Measurements from ENCODE around the gene CHST15. TPM values are rescaled to one million over a fixed set of nuclear protein-coding genes. Genes with fewer than 3 reads are reported as not detected.

The CHST15 gene
- total RNA-seq, 2 experiments from 2014 or later = 0.05 to 0.12 TPM

DNA sequence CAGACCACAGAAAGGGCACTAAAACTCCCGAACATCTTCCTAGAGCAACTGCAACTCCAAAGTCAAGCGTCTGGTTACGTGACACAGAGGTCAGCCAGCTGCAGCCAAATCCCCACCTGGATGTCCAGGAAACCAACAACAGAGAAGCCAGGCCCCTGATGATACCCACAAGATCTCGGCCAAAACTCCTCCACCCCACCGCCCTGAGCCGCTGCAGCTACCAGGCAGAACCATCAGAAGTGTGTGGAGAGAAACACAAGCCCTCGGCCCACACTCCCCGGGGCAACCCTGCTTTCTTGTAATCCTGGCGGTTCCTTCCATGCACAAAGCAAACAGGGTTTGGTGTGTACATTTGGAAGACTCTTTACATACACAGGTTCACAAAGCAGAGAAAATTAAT is 8.7 kb downstream of the CHST15 start:
- ChIA-PET POLR2A (interaction anchor here (1.7 kb wide), 1 partner anchor 11 kb away, joined by 4 read pairs; no protein-coding TSS in a partner anchor), CTCF (interaction anchor here (1.5 kb wide), 1 partner anchor 304 kb away, joined by 3 read pairs; no protein-coding TSS in a partner anchor)
- DNase-seq = no peak
- intact Hi-C loops (cut with micrococcal nuclease) = no loop called here
- no peaks in the 10 kb centered on the region for H3K9me3 Mint-ChIP-seq
- peaks cover 10% of the 10 kb centered on the region for H3K27me3 Mint-ChIP-seq
- H3K4me1 Mint-ChIP-seq (ENCODE audit: low read depth) = no peaks in the 10 kb centered on the region
- no peak overlapping the region for H3K4me3 Mint-ChIP-seq
- H3K27ac Mint-ChIP-seq = no peak overlapping the region
- no peaks in the 10 kb centered on the region for H3K36me3 Mint-ChIP-seq

GRCh38 chr10:124083740-124084397 is 9.5 kb downstream of the CHST15 start:
- POLR2A ChIA-PET = interaction anchor here (1.7 kb wide), 1 partner anchor 10 kb away, joined by 4 read pairs; no protein-coding TSS in a partner anchor

DNA sequence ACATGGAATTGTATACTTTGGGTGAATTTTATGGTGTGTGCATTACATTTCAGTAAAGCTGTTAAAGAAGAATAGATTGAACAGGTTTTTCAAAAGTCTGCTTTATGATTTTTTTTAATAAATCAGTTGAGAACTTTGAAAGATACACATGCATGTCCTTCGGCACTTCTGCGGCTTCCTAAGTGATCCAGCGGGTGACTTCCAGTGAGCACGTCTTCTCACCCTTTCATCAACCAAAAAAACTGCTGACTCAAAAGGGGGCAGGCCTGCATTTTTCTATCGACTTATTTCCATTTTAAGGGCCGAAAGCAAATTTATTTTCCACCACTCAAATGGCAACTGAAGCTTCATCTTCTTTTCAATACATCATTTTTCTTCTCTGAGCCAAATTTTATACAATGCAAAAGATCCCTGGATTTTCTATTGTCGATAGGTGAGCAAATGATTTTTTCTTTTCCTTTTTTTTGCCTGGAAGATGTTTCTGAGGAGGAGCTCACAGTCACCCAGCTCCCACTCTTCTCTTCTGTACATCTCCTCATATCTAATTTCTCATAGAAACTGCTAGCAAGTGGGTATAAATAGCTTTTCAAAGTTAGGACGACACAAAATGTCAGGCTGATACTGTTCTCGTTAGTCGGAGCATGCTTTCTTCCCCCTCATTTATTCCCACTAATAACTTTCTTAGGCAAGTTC is 10.2 kb downstream of the CHST15 start:
- intact Hi-C loops (cut with micrococcal nuclease) = no loop called here
- no peaks in the 10 kb centered on the region for H3K9me3 Mint-ChIP-seq

More at GRCh38 chr10:124083740-124084397, 9.5 kb downstream of the CHST15 start:
- Mint-ChIP-seq H3K27ac (no peak overlapping the region), H3K36me3 (no peaks in the 10 kb centered on the region), H3K4me1 (ENCODE audit: low read depth) (no peaks in the 10 kb centered on the region), H3K9me3 (no peaks in the 10 kb centered on the region), H3K27me3 (peaks cover 6% of the 10 kb centered on the region), H3K4me3 (no peak overlapping the region)
- DNase-seq = no peak
- intact Hi-C loops (cut with micrococcal nuclease) = no loop called here
- CTCF ChIA-PET = no interaction called here

GRCh38 chr10:124082555-124082954 is 10.8 kb downstream of the CHST15 start:
- CTCF ChIA-PET = interaction anchor here (1.2 kb wide), 1 partner anchor 306 kb away, joined by 3 read pairs; no protein-coding TSS in a partner anchor
- no peaks in the 10 kb centered on the region for H3K9me3 Mint-ChIP-seq
- no peaks in the 10 kb centered on the region for H3K36me3 Mint-ChIP-seq
- H3K4me3 Mint-ChIP-seq = no peak overlapping the region
- DNase-seq = no peak
- no peaks in the 10 kb centered on the region for H3K27me3 Mint-ChIP-seq
- H3K27ac Mint-ChIP-seq = no peak overlapping the region
- intact Hi-C loops (cut with micrococcal nuclease) = no loop called here
- H3K4me1 Mint-ChIP-seq (ENCODE audit: low read depth) = no peaks in the 10 kb centered on the region
- POLR2A ChIA-PET = no interaction called here

More for the DNA sequence above, 10.2 kb downstream of the CHST15 start:
- no peak for DNase-seq
- CTCF ChIA-PET = interaction anchor here (1.2 kb wide), 1 partner anchor 306 kb away, joined by 3 read pairs; no protein-coding TSS in a partner anchor
- no peak overlapping the region for H3K4me3 Mint-ChIP-seq
- H3K27ac Mint-ChIP-seq = no peak overlapping the region
- no peaks in the 10 kb centered on the region for H3K36me3 Mint-ChIP-seq
- H3K4me1 Mint-ChIP-seq (ENCODE audit: low read depth) = no peaks in the 10 kb centered on the region
- POLR2A ChIA-PET = no interaction called here
- H3K27me3 Mint-ChIP-seq = peaks cover under 1% of the 10 kb centered on the region

- H3K4me3 Mint-ChIP-seq = no peak overlapping the region
- intact Hi-C loops (cut with micrococcal nuclease) = no loop called here
- no peak for DNase-seq
- ChIA-PET CTCF (no interaction called here), POLR2A (no interaction called here)
- H3K4me1 Mint-ChIP-seq (ENCODE audit: low read depth) = no peaks in the 10 kb centered on the region
- no peaks in the 10 kb centered on the region for H3K36me3 Mint-ChIP-seq
- no peaks in the 10 kb centered on the region for H3K27me3 Mint-ChIP-seq
- no peak overlapping the region for H3K27ac Mint-ChIP-seq
- no peaks in the 10 kb centered on the region for H3K9me3 Mint-ChIP-seq
Observed at GRCh38 chr10:124081547-124082140, 11.8 kb downstream of the CHST15 start.

- no peak overlapping the region for H3K27ac Mint-ChIP-seq
- intact Hi-C loops (cut with micrococcal nuclease) = no loop called here
- H3K27me3 Mint-ChIP-seq = peaks cover 3% of the 10 kb centered on the region
- H3K36me3 Mint-ChIP-seq = no peaks in the 10 kb centered on the region
- DNase-seq = no peak
- POLR2A ChIA-PET = no interaction called here
- no peak overlapping the region for H3K4me3 Mint-ChIP-seq
- no peaks in the 10 kb centered on the region for H3K9me3 Mint-ChIP-seq
- H3K4me1 Mint-ChIP-seq (ENCODE audit: low read depth) = no peaks in the 10 kb centered on the region
- CTCF ChIA-PET = no interaction called here
Observed at GRCh38 chr10:124079864-124080263, 13.5 kb downstream of the CHST15 start.

- H3K36me3 Mint-ChIP-seq = no peaks in the 10 kb centered on the region
- H3K27ac Mint-ChIP-seq = no peak overlapping the region
- peaks cover 3% of the 10 kb centered on the region for H3K27me3 Mint-ChIP-seq
- intact Hi-C loops (cut with micrococcal nuclease) = no loop called here
- CTCF ChIA-PET = no interaction called here
- H3K4me3 Mint-ChIP-seq = no peak overlapping the region
- no peaks in the 10 kb centered on the region for H3K9me3 Mint-ChIP-seq
- POLR2A ChIA-PET = no interaction called here
- DNase-seq = no peak
- H3K4me1 Mint-ChIP-seq (ENCODE audit: low read depth) = no peaks in the 10 kb centered on the region
Observed at GRCh38 chr10:124078714-124079113, 14.7 kb downstream of the CHST15 start.

DNA sequence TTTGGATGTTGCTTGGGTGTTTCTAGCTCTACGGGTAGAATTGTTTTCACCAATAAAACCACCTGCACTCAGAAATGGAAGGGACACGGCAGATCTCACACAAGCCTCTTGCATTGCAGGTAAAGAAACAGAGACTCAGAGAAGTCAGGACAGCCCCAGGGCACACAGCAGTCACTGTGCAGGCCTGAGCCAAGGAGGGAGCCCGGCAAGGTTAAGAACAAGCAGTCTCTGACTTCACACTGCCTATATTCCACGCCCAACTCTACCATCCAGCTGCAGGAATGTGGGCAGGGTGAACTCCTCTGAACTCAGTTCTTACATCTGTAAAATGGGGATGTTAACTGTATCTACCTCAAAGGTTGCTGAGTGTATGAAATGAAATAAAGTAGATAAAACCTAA is 15.4 kb downstream of the CHST15 start:
- ChIA-PET POLR2A (no interaction called here), CTCF (no interaction called here)
- intact Hi-C loops (cut with micrococcal nuclease) = no loop called here
- H3K27ac Mint-ChIP-seq = no peak overlapping the region
- no peaks in the 10 kb centered on the region for H3K4me1 Mint-ChIP-seq (ENCODE audit: low read depth)
- DNase-seq = no peak
- H3K4me3 Mint-ChIP-seq = no peak overlapping the region
- no peaks in the 10 kb centered on the region for H3K36me3 Mint-ChIP-seq
- H3K9me3 Mint-ChIP-seq = no peaks in the 10 kb centered on the region
- H3K27me3 Mint-ChIP-seq = peaks cover 3% of the 10 kb centered on the region

GRCh38 chr10:124077208-124077993 is 16.0 kb downstream of the CHST15 start:
- no peak for DNase-seq
- H3K27ac Mint-ChIP-seq = no peak overlapping the region
- no peaks in the 10 kb centered on the region for H3K36me3 Mint-ChIP-seq
- no peak overlapping the region for H3K4me3 Mint-ChIP-seq
- H3K27me3 Mint-ChIP-seq = peaks cover 4% of the 10 kb centered on the region
- H3K9me3 Mint-ChIP-seq = no peaks in the 10 kb centered on the region
- intact Hi-C loops (cut with micrococcal nuclease) = no loop called here
- no peaks in the 10 kb centered on the region for H3K4me1 Mint-ChIP-seq (ENCODE audit: low read depth)
- ChIA-PET CTCF (no interaction called here), POLR2A (no interaction called here)

DNA sequence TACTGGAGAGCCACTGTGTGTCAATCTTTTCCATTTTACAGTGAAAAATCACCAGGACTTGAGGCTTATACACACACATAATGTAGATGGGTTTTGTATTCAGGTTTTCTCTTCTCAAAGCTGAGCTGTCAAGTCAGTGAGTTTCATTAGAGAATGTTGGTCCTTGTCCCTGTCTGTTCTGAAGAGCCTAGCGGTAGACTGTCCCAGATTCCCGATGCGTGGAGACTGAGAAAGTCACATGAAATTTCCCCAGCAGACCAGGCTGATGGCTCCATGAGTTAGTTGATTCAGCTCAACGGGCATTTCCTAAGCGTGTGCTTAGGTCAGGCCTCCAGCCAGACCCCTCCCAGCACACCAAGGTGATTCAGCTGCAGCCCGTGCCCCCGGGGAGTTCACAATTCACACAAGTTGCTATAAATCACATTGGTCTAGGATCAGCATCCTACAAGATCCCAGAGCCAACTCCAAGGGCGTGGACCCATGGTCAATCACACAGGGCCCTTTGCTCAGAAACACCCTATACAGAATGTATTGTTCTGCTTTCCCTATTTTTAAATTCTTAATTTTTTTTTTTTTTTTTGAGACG is 17.2 kb downstream of the CHST15 start:
- CTCF ChIA-PET = no interaction called here
- intact Hi-C loops (cut with micrococcal nuclease) = no loop called here
- no peaks in the 10 kb centered on the region for H3K9me3 Mint-ChIP-seq
- no peak overlapping the region for H3K4me3 Mint-ChIP-seq
- POLR2A ChIA-PET = no interaction called here
- DNase-seq = no peak
- H3K27me3 Mint-ChIP-seq = peaks cover 8% of the 10 kb centered on the region
- no peak overlapping the region for H3K27ac Mint-ChIP-seq
- H3K36me3 Mint-ChIP-seq = no peaks in the 10 kb centered on the region
- no peaks in the 10 kb centered on the region for H3K4me1 Mint-ChIP-seq (ENCODE audit: low read depth)

GRCh38 chr10:124075231-124075955 is 18.0 kb downstream of the CHST15 start:
- H3K4me1 Mint-ChIP-seq (ENCODE audit: low read depth) = no peaks in the 10 kb centered on the region
- CTCF ChIA-PET = no interaction called here

More at GRCh38 chr10:124075231-124075955, 18.0 kb downstream of the CHST15 start:
- Mint-ChIP-seq H3K27ac (no peak overlapping the region), H3K36me3 (no peaks in the 10 kb centered on the region), H3K4me3 (no peak overlapping the region), H3K9me3 (no peaks in the 10 kb centered on the region), H3K27me3 (peaks cover 8% of the 10 kb centered on the region)
- intact Hi-C loops (cut with micrococcal nuclease) = no loop called here
- POLR2A ChIA-PET = no interaction called here
- no peak for DNase-seq
